Stimulated activated CD4-positive, alpha-beta T cell treated with anti-CD3 and anti-CD28 coated beads, Interleukin-15, amount 100 ng/mL, for 24 hours (primary cell): ENCODE measurements around the gene CDH16.

Experiments used
- DNase-seq: peaks from one replicate; pipeline ENCODE4 v3.0.0-alpha.2; 2020

Gene CDH16

DNA sequence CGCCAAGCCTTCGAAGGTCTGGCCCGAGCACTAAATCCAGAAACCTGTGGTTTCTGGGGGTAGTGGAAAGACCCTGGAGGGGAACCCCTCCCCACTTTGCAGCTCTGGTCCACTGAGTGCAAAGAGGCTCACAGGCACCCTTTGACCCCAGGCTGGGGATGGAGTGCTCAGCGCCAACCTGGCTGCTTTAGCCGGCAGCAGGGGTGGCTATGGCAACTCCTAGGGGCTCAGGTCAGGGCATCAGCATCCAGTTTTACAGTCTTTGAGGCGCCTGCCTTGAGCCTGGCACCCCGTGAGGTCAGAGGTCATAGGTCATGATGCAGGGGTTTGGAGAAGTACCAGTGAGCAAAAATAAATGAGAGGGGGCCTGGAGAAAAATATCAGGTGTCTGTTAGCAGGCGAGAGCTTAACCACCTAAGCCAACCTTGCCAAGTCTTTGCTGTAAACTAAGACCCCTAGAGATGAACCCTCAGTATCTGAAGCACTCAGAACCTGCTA is 56.6 kb downstream of the CDH16 start:
- no peak for DNase-seq

DNA sequence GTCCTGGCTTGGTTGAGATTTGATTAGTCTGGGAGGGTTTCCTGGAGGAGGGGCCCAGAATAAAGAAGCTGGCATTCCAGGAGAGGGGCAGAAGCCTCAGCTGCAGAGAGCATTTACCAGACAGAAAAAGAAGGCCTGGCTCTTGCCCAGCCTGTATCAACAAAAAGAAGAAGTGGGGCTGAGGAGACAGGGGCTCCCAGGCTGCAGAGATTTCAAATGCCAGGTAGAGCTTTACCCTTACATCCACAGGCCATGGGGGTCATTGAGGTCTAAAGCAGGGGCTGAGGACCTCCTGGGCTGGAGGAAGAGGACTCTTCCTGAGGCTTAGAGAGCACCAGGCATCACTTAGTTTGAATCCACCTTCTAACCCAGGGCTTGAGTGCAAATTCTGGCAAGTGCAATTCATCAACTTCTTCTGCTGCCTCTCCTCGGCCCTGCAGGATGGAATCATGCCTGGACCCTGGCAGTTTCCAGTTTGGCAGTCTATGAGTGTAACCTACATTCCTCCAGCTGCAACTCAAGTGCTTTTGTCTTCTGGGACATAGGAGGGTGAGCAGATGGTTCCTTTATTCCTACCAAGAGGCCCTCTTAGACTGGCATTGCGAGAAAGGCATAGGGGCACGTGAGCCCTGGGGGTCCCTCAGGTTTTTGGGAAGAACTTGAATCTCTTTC is 59.2 kb downstream of the CDH16 start:
- no peak for DNase-seq

DNA sequence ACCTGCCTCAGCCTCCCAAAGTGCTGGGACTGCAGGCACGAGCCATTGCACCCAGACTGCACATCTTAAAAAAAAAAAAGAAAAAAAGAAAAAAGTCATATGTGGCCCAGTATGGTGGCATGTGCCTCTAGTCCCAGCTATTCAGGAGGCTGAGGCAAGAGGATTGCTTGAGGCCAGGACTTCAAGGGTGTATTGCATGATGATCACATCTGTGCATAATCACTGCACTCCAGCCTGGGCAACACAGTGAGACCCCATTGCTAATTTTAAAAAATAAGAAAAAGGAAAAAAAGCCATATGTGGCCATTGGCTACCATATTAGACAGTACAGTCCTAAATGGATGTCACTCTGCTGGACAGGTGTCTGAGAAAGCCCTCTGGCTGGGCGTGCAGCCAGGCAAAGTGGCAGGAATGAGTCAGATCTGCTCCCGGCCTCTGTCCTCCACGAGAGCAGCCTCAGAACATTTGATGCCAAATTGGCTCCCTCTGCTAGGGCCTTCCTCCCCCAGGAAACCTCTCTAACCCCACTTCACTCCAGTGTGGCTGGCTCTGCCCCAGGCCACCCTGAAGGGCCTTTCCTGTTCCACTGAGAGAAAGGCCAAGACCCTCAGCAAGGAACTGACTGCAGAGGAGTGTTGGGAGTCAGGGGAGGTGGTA is 59.8 kb downstream of the CDH16 start:
- DNase-seq: no peak
